NCI-H1417 treated with DMSO at 0.1 percent for 48 hours (cell line): Measurements from ENCODE around the gene SLC4A5.
"Not testable (repeated sequence)": the region's sequence is repeated elsewhere in the genome, so short reads cannot be mapped to it uniquely, and the experiment has no call there.

Experiments used
- DNase-seq: peaks from one replicate; lab custom pipeline; 2025; lab: John Stamatoyannopoulos, UW

The SLC4A5 gene

GRCh38 chr2:74228772-74229171 is 114.4 kb downstream of the SLC4A5 start:
- no peak for DNase-seq

GRCh38 chr2:74227646-74228045 is 115.6 kb downstream of the SLC4A5 start:
- DNase-seq = no peak

GRCh38 chr2:74226648-74227213 is 116.5 kb downstream of the SLC4A5 start:
- DNase-seq = no peak

GRCh38 chr2:74225698-74226459 is 117.3 kb downstream of the SLC4A5 start:
- DNase-seq = no peak

GRCh38 chr2:74223941-74224770 is 119.1 kb downstream of the SLC4A5 start:
- DNase-seq = no peak

- DNase-seq = no peak
These were observed 120.9 kb downstream of the SLC4A5 start for GRCh38 chr2:74222300-74222650.

GRCh38 chr2:74221604-74222299 is 121.5 kb downstream of the SLC4A5 start:
- no peak for DNase-seq

GRCh38 chr2:74221091-74221490 is 122.1 kb downstream of the SLC4A5 start:
- DNase-seq = no peak

GRCh38 chr2:74219846-74220486 is 123.2 kb downstream of the SLC4A5 start:
- no peak for DNase-seq

GRCh38 chr2:74216642-74217041 is 126.6 kb downstream of the SLC4A5 start:
- no peak for DNase-seq

- not testable (repeated sequence) for DNase-seq
These were observed 127.4 kb downstream of the SLC4A5 start for GRCh38 chr2:74215771-74216170.

GRCh38 chr2:74212702-74213410 is 130.4 kb downstream of the SLC4A5 start:
- DNase-seq = no peak

- no peak for DNase-seq
These were observed 137.0 kb downstream of the SLC4A5 start for GRCh38 chr2:74206180-74206688.

- no peak for DNase-seq
These were observed 137.6 kb downstream of the SLC4A5 start for GRCh38 chr2:74205596-74205995.

- no peak for DNase-seq
These were observed 138.1 kb downstream of the SLC4A5 start for GRCh38 chr2:74205113-74205512.

- DNase-seq = no peak
These were observed 138.8 kb downstream of the SLC4A5 start for GRCh38 chr2:74204436-74204835.

GRCh38 chr2:74201596-74201995 is 141.6 kb downstream of the SLC4A5 start:
- DNase-seq = no peak

- DNase-seq = no peak
These were observed 142.0 kb downstream of the SLC4A5 start for GRCh38 chr2:74201196-74201595.

GRCh38 chr2:74199871-74200305 is 143.3 kb downstream of the SLC4A5 start:
- DNase-seq = no peak

- DNase-seq = no peak
These were observed 143.9 kb downstream of the SLC4A5 start for GRCh38 chr2:74199275-74199701.
